Measurements from ENCODE around the gene PIK3R2.

Gene PIK3R2

DNA sequence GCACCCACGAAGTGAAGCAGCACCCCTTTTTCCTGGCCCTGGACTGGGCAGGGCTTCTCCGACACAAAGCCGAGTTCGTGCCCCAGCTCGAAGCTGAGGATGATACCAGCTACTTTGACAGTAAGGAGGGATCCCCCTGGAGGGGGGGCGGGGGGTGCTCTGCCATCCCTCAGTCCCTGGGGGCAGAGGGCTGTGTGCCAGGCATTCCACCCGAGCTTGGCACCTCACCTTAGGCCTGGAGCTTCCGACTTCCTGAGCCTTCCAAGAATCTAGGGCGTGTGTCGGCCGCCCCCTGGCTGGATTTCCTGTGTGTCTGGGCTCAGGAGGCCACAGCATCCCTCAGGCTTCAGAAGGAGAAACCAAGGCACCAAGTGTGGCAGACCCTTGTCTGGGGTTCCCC, 15.7 kb upstream of the PIK3R2 start:
- Histone ChIP-seq H3K9ac (no peak overlapping the region), H3K27me3 (ENCODE audit: control insufficient read depth, insufficient read depth, low read length) (no peaks in the 10 kb centered on the region), H2AFZ (no peak overlapping the region), H3K36me3 (ENCODE audit: control insufficient read depth, insufficient read depth, low read length) (no peaks in the 10 kb centered on the region), H3K4me1 (no peaks in the 10 kb centered on the region), H3K4me2 (ENCODE audit: low read length) (no peak overlapping the region), H3K4me3 (ENCODE audit: low read depth, low read length) (no peak overlapping the region), H3K27ac (no peak overlapping the region), H3K9me3 (ENCODE audit: control insufficient read depth, low read length) (no peaks in the 10 kb centered on the region), H3K79me2 (no peaks in the 10 kb centered on the region)
- TF ChIP-seq CTCF (IDR thresholded peaks at IDR 0.05) = no peak

GRCh38 chr19:18137657-18138339, 15.2 kb upstream of the PIK3R2 start:
- no peaks in the 10 kb centered on the region for H3K4me1 ChIP-seq
- TF ChIP-seq CTCF (IDR thresholded peaks at IDR 0.05) = no peak
- H3K79me2 ChIP-seq = no peaks in the 10 kb centered on the region
- no peak overlapping the region for H3K4me2 ChIP-seq (ENCODE audit: low read length)
- no peak overlapping the region for H3K27ac ChIP-seq
- H3K36me3 ChIP-seq (ENCODE audit: control insufficient read depth, insufficient read depth, low read length) = no peaks in the 10 kb centered on the region
- no peak overlapping the region for H3K4me3 ChIP-seq (ENCODE audit: low read depth, low read length)
- no peak overlapping the region for H2AFZ ChIP-seq
- H3K9ac ChIP-seq = no peak overlapping the region
- no peaks in the 10 kb centered on the region for H3K9me3 ChIP-seq (ENCODE audit: control insufficient read depth, low read length)
- no peaks in the 10 kb centered on the region for H3K27me3 ChIP-seq (ENCODE audit: control insufficient read depth, insufficient read depth, low read length)

GRCh38 chr19:18140473-18140872, 12.5 kb upstream of the PIK3R2 start:
- no peaks in the 10 kb centered on the region for H3K36me3 ChIP-seq (ENCODE audit: control insufficient read depth, insufficient read depth, low read length)
- peaks cover 2% of the 10 kb centered on the region for H3K79me2 ChIP-seq
- no peak overlapping the region for H3K27ac ChIP-seq
- no peak overlapping the region for H3K4me2 ChIP-seq (ENCODE audit: low read length)
- H3K4me3 ChIP-seq (ENCODE audit: low read depth, low read length) = no peak overlapping the region
- H3K4me1 ChIP-seq = no peaks in the 10 kb centered on the region
- no peaks in the 10 kb centered on the region for H3K9me3 ChIP-seq (ENCODE audit: control insufficient read depth, low read length)
- no peak overlapping the region for H2AFZ ChIP-seq
- H3K27me3 ChIP-seq (ENCODE audit: control insufficient read depth, insufficient read depth, low read length) = no peaks in the 10 kb centered on the region
- TF ChIP-seq CTCF (IDR thresholded peaks at IDR 0.05) = no peak
- H3K9ac ChIP-seq = no peak overlapping the region

DNA sequence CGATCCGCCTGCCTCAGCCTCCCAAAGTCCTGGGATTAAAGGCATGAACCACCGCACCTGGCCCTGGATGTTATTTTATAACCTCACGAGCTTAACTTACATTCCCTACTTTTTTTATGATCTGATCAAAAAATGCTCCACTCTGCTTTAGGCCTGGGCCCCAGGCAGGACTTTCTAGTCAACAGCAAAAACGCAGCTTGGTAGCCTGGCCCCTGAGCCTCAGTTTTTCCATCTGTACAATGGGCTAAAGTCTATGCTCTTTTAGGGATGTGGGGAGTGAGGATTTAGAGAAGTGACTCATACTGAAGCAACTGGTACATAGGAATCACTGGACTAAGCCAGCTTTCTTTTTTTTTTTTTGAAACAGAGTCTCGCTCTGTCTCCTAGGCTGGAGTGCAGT, 11.9 kb upstream of the PIK3R2 start:
- H3K4me3 ChIP-seq (ENCODE audit: low read depth, low read length) = no peak overlapping the region
- no peaks in the 10 kb centered on the region for H3K27me3 ChIP-seq (ENCODE audit: control insufficient read depth, insufficient read depth, low read length)
- H3K27ac ChIP-seq = no peak overlapping the region
- no peaks in the 10 kb centered on the region for H3K9me3 ChIP-seq (ENCODE audit: control insufficient read depth, low read length)
- no peak overlapping the region for H3K9ac ChIP-seq
- no peak for TF ChIP-seq CTCF (IDR thresholded peaks at IDR 0.05)
- peaks cover 2% of the 10 kb centered on the region for H3K79me2 ChIP-seq
- no peaks in the 10 kb centered on the region for H3K36me3 ChIP-seq (ENCODE audit: control insufficient read depth, insufficient read depth, low read length)
- H2AFZ ChIP-seq = no peak overlapping the region
- no peak overlapping the region for H3K4me2 ChIP-seq (ENCODE audit: low read length)
- no peaks in the 10 kb centered on the region for H3K4me1 ChIP-seq

DNA sequence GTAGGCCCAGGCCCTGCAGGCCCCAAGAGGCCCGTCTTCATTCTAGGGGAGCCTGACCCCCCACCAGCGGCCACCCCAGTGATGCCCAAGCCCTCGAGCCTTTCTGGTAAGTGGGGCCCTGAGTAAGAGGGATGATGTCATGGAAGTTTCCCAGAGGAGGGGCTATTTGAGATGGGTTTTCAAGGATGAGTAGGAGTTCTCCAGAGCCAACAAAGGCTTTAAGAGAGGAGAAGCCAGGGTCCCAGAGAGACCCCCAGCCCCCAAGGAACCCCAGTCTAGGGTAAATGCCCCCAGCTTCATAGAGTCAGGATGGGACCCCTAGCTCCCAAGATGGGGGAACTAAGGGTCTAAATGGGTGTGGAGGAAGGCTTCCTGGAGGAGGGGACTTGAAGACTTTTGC, 9.1 kb upstream of the PIK3R2 start:
- no peak overlapping the region for H3K4me2 ChIP-seq (ENCODE audit: low read length)
- H3K9ac ChIP-seq = no peak overlapping the region
- no peak overlapping the region for H3K4me3 ChIP-seq (ENCODE audit: low read depth, low read length)
- no peak for TF ChIP-seq CTCF (IDR thresholded peaks at IDR 0.05)
- H2AFZ ChIP-seq = no peak overlapping the region
- H3K79me2 ChIP-seq = peaks cover 2% of the 10 kb centered on the region
- H3K4me1 ChIP-seq = no peaks in the 10 kb centered on the region
- no peaks in the 10 kb centered on the region for H3K9me3 ChIP-seq (ENCODE audit: control insufficient read depth, low read length)
- no peak overlapping the region for H3K27ac ChIP-seq
- H3K27me3 ChIP-seq (ENCODE audit: control insufficient read depth, insufficient read depth, low read length) = no peaks in the 10 kb centered on the region
- no peaks in the 10 kb centered on the region for H3K36me3 ChIP-seq (ENCODE audit: control insufficient read depth, insufficient read depth, low read length)

All from parathyroid adenoma (tissue), 2 donors.